HG03378 (cell line): Measurements from ENCODE around the gene NEURL1B.

Experiments
- ATAC-seq: cut with Tn5 transposase; IDR thresholded peaks from one replicate; pipeline ENCODE4 v1.9.1; 2021; ENCODE audit warnings: mild to moderate bottlenecking, moderate library complexity; ENCODE audit not compliant: unreplicated experiment

The NEURL1B gene

GRCh38 chr5:172633403-172633970 is 7.6 kb upstream of the NEURL1B start:
- no peak for ATAC-seq

GRCh38 chr5:172634106-172634899 is 6.8 kb upstream of the NEURL1B start:
- ATAC-seq: no peak

GRCh38 chr5:172635038-172635437 is 6.0 kb upstream of the NEURL1B start:
- ATAC-seq: no peak

- ATAC-seq: no peak
Observed at GRCh38 chr5:172636279-172637050, 4.6 kb upstream of the NEURL1B start.

- ATAC-seq: no peak
Observed at GRCh38 chr5:172637110-172637580, 3.9 kb upstream of the NEURL1B start.

- no peak for ATAC-seq
Observed at GRCh38 chr5:172637740-172638139, 3.3 kb upstream of the NEURL1B start.

- ATAC-seq: no peak
Observed at GRCh38 chr5:172638209-172638768, 2.8 kb upstream of the NEURL1B start.

GRCh38 chr5:172640139-172640538 is 924 bp upstream of the NEURL1B start:
- no peak for ATAC-seq

- no peak for ATAC-seq
Observed at GRCh38 chr5:172641359-172642050, 442 bp downstream of the NEURL1B start.

GRCh38 chr5:172642051-172642409 is 967 bp downstream of the NEURL1B start:
- no peak for ATAC-seq

DNA sequence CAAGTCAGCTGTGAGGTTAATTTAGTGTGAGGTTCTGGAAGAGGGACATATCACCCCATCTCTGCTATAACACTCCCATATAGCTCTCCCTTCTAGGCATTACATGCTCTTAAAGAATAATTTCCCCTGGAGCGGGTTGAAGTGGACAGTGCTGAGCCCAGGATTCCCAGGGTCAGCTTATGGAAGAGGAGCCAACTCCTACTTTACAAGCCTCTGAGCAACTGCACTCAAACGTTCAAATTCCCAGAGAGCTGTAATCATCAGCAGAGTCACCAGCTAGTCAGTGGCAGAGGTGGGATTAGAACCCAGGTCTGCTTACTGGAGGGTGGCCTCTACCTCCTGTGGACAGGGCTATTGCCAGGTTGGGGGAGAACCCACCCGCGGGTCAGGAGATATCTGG is 1.4 kb downstream of the NEURL1B start:
- no peak for ATAC-seq

GRCh38 chr5:172642926-172643871 is 2.1 kb downstream of the NEURL1B start:
- no peak for ATAC-seq

- no peak for ATAC-seq
Observed at GRCh38 chr5:172644266-172644665, 3.2 kb downstream of the NEURL1B start.

- no peak for ATAC-seq
Observed at GRCh38 chr5:172644711-172645110, 3.6 kb downstream of the NEURL1B start.

DNA sequence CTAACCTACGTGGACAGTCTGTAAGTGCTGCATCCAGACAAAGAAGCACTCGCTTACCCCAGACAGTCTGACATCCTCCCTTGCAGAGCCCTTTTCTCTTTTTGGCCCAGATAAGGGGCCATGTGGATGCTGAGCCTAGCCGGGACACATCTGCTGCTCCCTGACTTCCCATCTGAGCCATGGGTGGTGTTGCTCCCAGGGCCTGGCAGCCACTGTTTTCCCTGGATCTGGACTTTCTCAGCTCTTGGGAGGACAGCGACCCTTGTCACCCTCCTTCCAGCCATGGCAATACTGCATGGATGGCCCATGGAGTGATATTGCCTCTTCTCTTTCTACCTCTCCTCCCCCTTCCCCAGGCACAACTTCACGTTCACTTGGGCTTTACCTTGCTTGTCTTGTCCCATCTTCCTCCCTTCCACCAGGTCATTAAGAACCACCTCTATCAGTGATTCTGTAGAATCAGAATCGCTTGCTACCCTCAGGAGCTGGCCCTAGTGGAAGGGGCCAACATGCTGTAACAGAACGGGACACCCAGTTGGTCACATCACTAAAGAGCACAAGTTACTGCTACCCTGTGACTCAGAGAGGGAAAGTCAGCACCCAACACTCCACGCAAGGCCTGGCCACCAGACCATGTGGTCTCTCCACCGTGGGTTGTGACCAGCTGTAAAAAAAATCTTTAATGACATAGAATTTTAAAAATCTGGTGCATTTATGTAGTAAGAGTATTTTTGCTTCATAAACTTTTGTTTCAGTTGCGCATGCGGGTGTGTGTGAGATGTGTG is 4.4 kb downstream of the NEURL1B start:
- ATAC-seq: no peak

- no peak for ATAC-seq
Observed at GRCh38 chr5:172646716-172647285, 5.7 kb downstream of the NEURL1B start.

GRCh38 chr5:172647352-172648012 is 6.4 kb downstream of the NEURL1B start:
- ATAC-seq: no peak

- no peak for ATAC-seq
Observed at GRCh38 chr5:172648013-172648381, 6.9 kb downstream of the NEURL1B start.
